Neural progenitor cell (in vitro differentiated cells): ENCODE results near the gene DCAF4L1. TPM values are rescaled to one million over a fixed set of nuclear protein-coding genes. Genes with fewer than 3 reads are reported as not detected.

Experiments used
- DNase-seq: peaks from one replicate; pipeline ENCODE4 v3.0.0-alpha.2; 2016; ENCODE audit warnings: low spot score
- H2AFZ ChIP-seq: fragments of 200-600 bp; sonication (generic); replicated peaks from 2 replicates; pipeline ENCODE4 v1.6.1; 2016; ENCODE audit warnings: antibody characterized with exemption
- H3F3A ChIP-seq: fragments of 200-600 bp; sonication (generic); 2 replicates; pipeline ENCODE4 v1.6.1; 2016; ENCODE audit warnings: antibody characterized with exemption, low read depth
- H3K27ac ChIP-seq: fragments of 200-600 bp; sonication (generic); 2 replicates; pipeline ENCODE4 v1.5.1; 2016; ENCODE audit warnings: mild to moderate bottlenecking
- H3K27me3 ChIP-seq: fragments of 200-600 bp; sonication (generic); 2 replicates; pipeline ENCODE4 v1.6.1; 2016; ENCODE audit warnings: mild to moderate bottlenecking, moderate library complexity
- H3K36me3 ChIP-seq: fragments of 200-600 bp; sonication (generic); 2 replicates; pipeline ENCODE4 v1.5.1; 2016
- H3K4me1 ChIP-seq: fragments of 200-600 bp; sonication (generic); 2 replicates; pipeline ENCODE4 v1.6.1; 2016; ENCODE audit warnings: mixed run types
- H3K4me2 ChIP-seq: fragments of 200-600 bp; sonication (generic); 2 replicates; pipeline ENCODE4 v1.6.1; 2016
- H3K4me3 ChIP-seq: fragments of 200-600 bp; sonication (generic); 2 replicates; pipeline ENCODE4 v1.5.1; 2016
- H3K79me2 ChIP-seq: fragments of 200-600 bp; sonication (generic); 2 replicates; pipeline ENCODE4 v1.6.1; 2016; ENCODE audit warnings: low read depth
- H3K9ac ChIP-seq: fragments of 200-600 bp; sonication (generic); 2 replicates; pipeline ENCODE4 v1.6.1; 2016
- H3K9me3 ChIP-seq: fragments of 200-600 bp; sonication (generic); 2 replicates; pipeline ENCODE4 v1.5.1; 2016; ENCODE audit warnings: low read depth
- H4K20me1 ChIP-seq: fragments of 200-600 bp; sonication (generic); 2 replicates; pipeline ENCODE4 v1.6.1; 2016; ENCODE audit warnings: low read depth
- H3K27ac Mint-ChIP-seq: 3 replicates; pipeline ENCODE4 v1.8.0; 2021; ENCODE audit warnings: mixed read lengths
- H3K27me3 Mint-ChIP-seq: 2 replicates; pipeline ENCODE4 v1.8.0; 2022; ENCODE audit warnings: low read depth, mild to moderate bottlenecking, inconsistent platforms, moderate library complexity, mixed read lengths; ENCODE audit not compliant: insufficient read depth
- H3K36me3 Mint-ChIP-seq: 3 replicates; pipeline ENCODE4 v1.8.0; 2021; ENCODE audit warnings: mixed read lengths
- H3K4me1 Mint-ChIP-seq: 3 replicates; pipeline ENCODE4 v1.8.0; 2021; ENCODE audit warnings: mixed read lengths
- H3K4me3 Mint-ChIP-seq: 3 replicates; pipeline ENCODE4 v1.8.0; 2021; ENCODE audit warnings: mild to moderate bottlenecking, moderate library complexity, mixed read lengths
- H3K9me3 Mint-ChIP-seq: 3 replicates; pipeline ENCODE4 v1.8.0; 2020; ENCODE audit warnings: mixed read lengths
- EZH2 ChIP-seq: fragments of 200-600 bp; sonication (generic); IDR thresholded peaks from 2 replicates; pipeline ENCODE4 v1.6.1; 2017; ENCODE audit warnings: antibody characterized with exemption, mild to moderate bottlenecking, moderate library complexity
- EZH2phosphoT487 ChIP-seq: fragments of 200-600 bp; sonication (generic); IDR thresholded peaks from 2 replicates; pipeline ENCODE4 v1.6.1; 2017; ENCODE audit warnings: antibody characterized with exemption
- total RNA-seq: library from RNA; depleted of rRNA; stranded (reverse); fragments of >200 nt; gene quantifications from 2 replicates; pipeline ENCODE4 v1.2.3, GENCODE V29; 2015; ENCODE audit warnings: low replicate concordance
- TF ChIP-seq, protein P1 (sequence below): fragments of 200-600 bp; sonication (generic); IDR thresholded peaks from 2 replicates; pipeline ENCODE4 v1.5.1; 2017; ENCODE audit warnings: antibody characterized with exemption, mild to moderate bottlenecking

DCAF4L1 gene, protein sequence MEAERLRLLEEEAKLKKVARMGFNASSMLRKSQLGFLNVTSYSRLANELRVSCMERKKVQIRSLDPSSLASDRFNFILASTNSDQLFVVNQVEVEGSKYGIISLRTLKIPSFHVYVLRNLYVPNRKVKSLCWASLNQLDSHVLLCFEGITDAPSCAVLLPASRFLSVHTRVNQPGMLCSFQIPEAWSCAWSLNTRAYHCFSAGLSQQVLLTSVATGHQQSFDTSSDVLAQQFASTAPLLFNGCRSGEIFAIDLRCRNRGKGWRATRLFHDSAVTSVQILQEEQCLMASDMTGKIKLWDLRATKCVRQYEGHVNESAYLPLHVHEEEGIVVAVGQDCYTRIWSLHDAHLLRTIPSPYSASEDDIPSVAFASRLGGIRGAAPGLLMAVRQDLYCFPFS
- 0.06 and 0.17 TPM in 2 replicates for total RNA-seq

DNA sequence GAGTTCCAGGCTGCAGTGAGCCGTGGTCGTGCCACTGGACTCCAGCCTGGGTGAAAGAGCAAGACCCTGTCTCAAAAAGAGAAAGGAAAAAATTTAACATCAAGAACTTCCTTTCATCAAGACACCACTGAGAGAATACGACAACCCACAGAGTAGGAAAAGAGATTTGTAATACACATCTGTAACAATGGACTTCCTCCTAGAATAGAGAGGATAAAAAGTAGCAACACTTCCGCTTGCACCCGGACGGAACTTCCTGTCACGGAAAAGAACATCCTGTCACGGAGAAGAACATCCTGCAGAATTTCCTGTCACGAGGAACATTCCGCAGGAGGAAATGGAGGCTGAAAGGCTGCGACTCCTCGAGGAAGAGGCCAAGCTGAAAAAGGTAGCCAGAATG, at the start of gene DCAF4L1:
DCAF4L1 (plus strand) TSS at position 301 of the 400 bp plus-strand sequence; CDS start at position 338, 37 bp downstream.
- TF ChIP-seq, protein P1, sequence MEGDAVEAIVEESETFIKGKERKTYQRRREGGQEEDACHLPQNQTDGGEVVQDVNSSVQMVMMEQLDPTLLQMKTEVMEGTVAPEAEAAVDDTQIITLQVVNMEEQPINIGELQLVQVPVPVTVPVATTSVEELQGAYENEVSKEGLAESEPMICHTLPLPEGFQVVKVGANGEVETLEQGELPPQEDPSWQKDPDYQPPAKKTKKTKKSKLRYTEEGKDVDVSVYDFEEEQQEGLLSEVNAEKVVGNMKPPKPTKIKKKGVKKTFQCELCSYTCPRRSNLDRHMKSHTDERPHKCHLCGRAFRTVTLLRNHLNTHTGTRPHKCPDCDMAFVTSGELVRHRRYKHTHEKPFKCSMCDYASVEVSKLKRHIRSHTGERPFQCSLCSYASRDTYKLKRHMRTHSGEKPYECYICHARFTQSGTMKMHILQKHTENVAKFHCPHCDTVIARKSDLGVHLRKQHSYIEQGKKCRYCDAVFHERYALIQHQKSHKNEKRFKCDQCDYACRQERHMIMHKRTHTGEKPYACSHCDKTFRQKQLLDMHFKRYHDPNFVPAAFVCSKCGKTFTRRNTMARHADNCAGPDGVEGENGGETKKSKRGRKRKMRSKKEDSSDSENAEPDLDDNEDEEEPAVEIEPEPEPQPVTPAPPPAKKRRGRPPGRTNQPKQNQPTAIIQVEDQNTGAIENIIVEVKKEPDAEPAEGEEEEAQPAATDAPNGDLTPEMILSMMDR = no peak
- H3K9me3 Mint-ChIP-seq = no peaks in the 10 kb centered on the region
- no peaks in the 10 kb centered on the region for H3K36me3 Mint-ChIP-seq
- no peaks in the 10 kb centered on the region for H3K79me2 ChIP-seq
- H2AFZ ChIP-seq = no peak within 1 kb of the TSS
- H3K9ac ChIP-seq = no peak within 1 kb of the TSS
- H3K4me3 ChIP-seq = no peak within 1 kb of the TSS
- no peaks in the 10 kb centered on the region for H4K20me1 ChIP-seq
- no peak within 1 kb of the TSS for H3K27ac ChIP-seq
- no peaks in the 10 kb centered on the region for H3K27me3 Mint-ChIP-seq
- H3K27ac Mint-ChIP-seq = peak within 1 kb of the TSS; percentile 50
- H3K9me3 ChIP-seq = no peaks in the 10 kb centered on the region
- no peaks in the 10 kb centered on the region for H3K36me3 ChIP-seq
- no peak within 1 kb of the TSS for H3K4me3 Mint-ChIP-seq
- H3K4me2 ChIP-seq = no peak within 1 kb of the TSS
- H3K27me3 ChIP-seq = no peaks in the 10 kb centered on the region
- DNase-seq = no peak
- H3K4me1 ChIP-seq = no peaks in the 10 kb centered on the region
- H3F3A ChIP-seq = no peaks in the 10 kb centered on the region
- no peaks in the 10 kb centered on the region for H3K4me1 Mint-ChIP-seq

DNA sequence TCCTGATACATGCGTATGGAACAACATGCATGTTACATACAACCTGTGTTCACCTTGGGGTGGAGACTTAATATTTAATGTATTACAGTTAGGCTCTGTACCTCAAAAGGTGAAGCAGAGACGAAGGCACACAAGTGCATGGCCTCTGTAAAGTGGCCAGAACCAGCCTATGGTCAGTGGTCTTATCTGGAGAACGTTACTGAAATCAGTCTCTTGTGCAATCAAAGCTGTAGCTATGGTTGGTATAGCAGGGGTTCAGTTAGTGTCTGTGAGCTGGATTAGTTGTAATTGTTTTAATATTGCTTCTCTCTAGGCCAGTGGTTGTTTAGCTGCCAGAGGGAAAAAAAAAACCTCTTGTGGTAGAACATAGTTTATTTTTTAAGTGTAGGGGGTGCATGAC, 48.6 kb upstream of the DCAF4L1 start:
- peaks cover 18% of the 10 kb centered on the region for H4K20me1 ChIP-seq
- no peaks in the 10 kb centered on the region for H3K36me3 Mint-ChIP-seq
- H3K4me3 Mint-ChIP-seq = no peak overlapping the region
- peaks cover 27% of the 10 kb centered on the region for H3K79me2 ChIP-seq
- H3K9me3 Mint-ChIP-seq = no peaks in the 10 kb centered on the region
- H3K27ac Mint-ChIP-seq = no peak overlapping the region
- no peaks in the 10 kb centered on the region for H3K9me3 ChIP-seq
- no peak overlapping the region for H3K4me3 ChIP-seq
- no peaks in the 10 kb centered on the region for H3K36me3 ChIP-seq
- DNase-seq = no peak
- no peaks in the 10 kb centered on the region for H3K27me3 Mint-ChIP-seq
- peaks cover 11% of the 10 kb centered on the region for H3K4me1 ChIP-seq
- H3K9ac ChIP-seq = no peak overlapping the region
- no peak overlapping the region for H3K4me2 ChIP-seq
- H3K27me3 ChIP-seq = peaks cover 5% of the 10 kb centered on the region
- H3K4me1 Mint-ChIP-seq = peaks cover 18% of the 10 kb centered on the region
- H2AFZ ChIP-seq = no peak overlapping the region
- TF ChIP-seq, protein P1 = no peak
- no peak for TF ChIP-seq EZH2
- TF ChIP-seq EZH2phosphoT487 = no peak
- H3F3A ChIP-seq = peaks cover 7% of the 10 kb centered on the region
- no peak overlapping the region for H3K27ac ChIP-seq

DNA sequence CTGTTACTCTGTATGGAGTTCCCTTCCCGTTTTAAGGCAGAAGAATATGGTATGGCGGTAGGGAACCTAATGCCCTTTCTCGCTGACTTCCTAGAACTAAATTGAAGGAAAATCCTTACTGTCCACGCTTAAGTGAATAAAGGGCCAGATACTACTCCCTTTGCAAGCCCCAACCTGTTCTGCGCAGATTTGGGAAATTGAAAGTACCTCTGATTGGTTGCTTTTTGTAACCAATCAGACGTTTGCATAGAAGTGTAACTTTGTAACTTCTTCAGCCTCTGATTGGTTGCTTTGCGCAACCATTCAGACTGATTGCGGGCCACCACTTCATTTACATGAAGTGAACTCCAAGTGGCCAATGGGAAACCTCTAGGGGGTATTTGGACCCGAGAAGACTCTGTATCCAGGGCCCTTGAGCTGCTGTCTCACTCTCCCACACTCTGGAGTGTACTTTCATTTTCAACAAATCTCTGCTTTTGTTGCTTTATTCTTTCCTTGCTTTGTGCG, 47.5 kb upstream of the DCAF4L1 start:
- peaks cover 5% of the 10 kb centered on the region for H3K27me3 ChIP-seq
- TF ChIP-seq, protein P1 = no peak
- no peak for TF ChIP-seq EZH2
- no peak for TF ChIP-seq EZH2phosphoT487
- Mint-ChIP-seq H3K36me3 (no peaks in the 10 kb centered on the region), H3K27ac (no peak overlapping the region), H3K27me3 (no peaks in the 10 kb centered on the region), H3K4me3 (peak overlapping the region; percentile 98), H3K4me1 (peaks cover 18% of the 10 kb centered on the region), H3K9me3 (no peaks in the 10 kb centered on the region)
- no peaks in the 10 kb centered on the region for H3K9me3 ChIP-seq
- H3K4me3 ChIP-seq = no peak overlapping the region
- peaks cover 7% of the 10 kb centered on the region for H3F3A ChIP-seq
- peaks cover 25% of the 10 kb centered on the region for H4K20me1 ChIP-seq
- no peak overlapping the region for H3K9ac ChIP-seq
- no peak overlapping the region for H3K4me2 ChIP-seq
- no peak for DNase-seq
- H3K27ac ChIP-seq = no peak overlapping the region
- peaks cover 11% of the 10 kb centered on the region for H3K4me1 ChIP-seq
- H3K36me3 ChIP-seq = peaks cover 3% of the 10 kb centered on the region
- H2AFZ ChIP-seq = peak overlapping the region; percentile 80
- H3K79me2 ChIP-seq = peaks cover 38% of the 10 kb centered on the region
